Right ventricle myocardium superior (tissue), 1 donor: ENCODE data around the gene CX3CR1. TPM values are rescaled to one million over a fixed set of nuclear protein-coding genes. Genes with fewer than 3 reads are reported as not detected.

Source experiments
- ATAC-seq: fragments of 200-7000 bp; cut with Tn5 transposase; one replicate; pipeline ENCODE4 v1.9.1; 2020; ENCODE audit warnings: mild to moderate bottlenecking; ENCODE audit not compliant: poor library complexity
- DNase-seq: peaks from one replicate; pipeline ENCODE4 v3.0.0-alpha.2; 2020
- intact Hi-C: fragments of 100-400 bp; cut with DNase I; formaldehyde crosslinking; loops from one replicate; pipeline ENCODE4 v1.11.2; 2022
- total RNA-seq: library from RNA; stranded (reverse); fragmentation: NEBNext Ultra II Directional; extraction: Animal tissue kit (Norgen Biotek cat#: 25700); gene quantifications from one replicate; pipeline ENCODE4 v1.2.1, GENCODE V29; 2021
- donor health status: DM: no; HTN: yes; CAD: no; lungs with severe emphysema.

CX3CR1 gene
- total RNA-seq, 1 donor from 2014 or later: 1.5 TPM

GRCh38 chr3:39295184-39295775 is 15.4 kb upstream of the CX3CR1 start:
- ATAC-seq: no peak
- no peak for DNase-seq
- intact Hi-C loops: no loop called here

- intact Hi-C loops: no loop called here
- ATAC-seq: no peak
- no peak for DNase-seq
Measured at GRCh38 chr3:39294446-39295183, 14.8 kb upstream of the CX3CR1 start.

GRCh38 chr3:39292961-39293360 is 13.1 kb upstream of the CX3CR1 start:
- ATAC-seq (no peak), DNase-seq (no peak)
- intact Hi-C loops: loop anchor here (2.0 kb wide), 1 partner anchor 168 kb away; no protein-coding TSS in a partner anchor

- ATAC-seq: peak; percentile 67
- intact Hi-C loops: loop anchor here (2.0 kb wide), 1 partner anchor 167 kb away; no protein-coding TSS in a partner anchor
Measured at GRCh38 chr3:39291903-39292329, 12.1 kb upstream of the CX3CR1 start.

GRCh38 chr3:39290255-39290654 is 10.4 kb upstream of the CX3CR1 start:
- DNase-seq (no peak), ATAC-seq (no peak)
- intact Hi-C loops: no loop called here

More at GRCh38 chr3:39291903-39292329, 12.1 kb upstream of the CX3CR1 start:
- DNase-seq: peak; percentile 77

- DNase-seq: no peak
- no peak for ATAC-seq
- intact Hi-C loops: loop anchor here (5.0 kb wide), 1 partner anchor 97 kb away; the partner anchor contains the start of gene XIRP1
Measured at GRCh38 chr3:39289107-39289506, 9.3 kb upstream of the CX3CR1 start.

GRCh38 chr3:39288300-39288808 is 8.5 kb upstream of the CX3CR1 start:
- peak; percentile 79 for DNase-seq
- ATAC-seq: peak; percentile 95
- intact Hi-C loops: loop anchor here (5.0 kb wide), 1 partner anchor 96 kb away; the partner anchor contains the start of gene XIRP1

GRCh38 chr3:39287216-39288164 is 7.7 kb upstream of the CX3CR1 start:
- ATAC-seq (peak; percentile 47), DNase-seq (no peak)
- intact Hi-C loops: loop anchor here (5.0 kb wide), 1 partner anchor 95 kb away; the partner anchor contains the start of gene XIRP1

- ATAC-seq: no peak
- intact Hi-C loops: loop anchor here (5.0 kb wide), 1 partner anchor 94 kb away; the partner anchor contains the start of gene XIRP1
- DNase-seq: no peak
Measured at GRCh38 chr3:39286771-39287170, 6.9 kb upstream of the CX3CR1 start.

GRCh38 chr3:39285332-39285731 is 5.5 kb upstream of the CX3CR1 start:
- no peak for ATAC-seq
- DNase-seq: no peak
- intact Hi-C loops: loop anchor here (2.0 to 5.0 kb wide), 2 partner anchors 93 to 159 kb away; partner anchors contain the start of gene XIRP1

GRCh38 chr3:39284457-39284881 is 4.6 kb upstream of the CX3CR1 start:
- DNase-seq: no peak
- intact Hi-C loops: loop anchor here (2.0 to 5.0 kb wide), 2 partner anchors 77 to 158 kb away; no protein-coding TSS in a partner anchor
- no peak for ATAC-seq

GRCh38 chr3:39282057-39282456 is 2.2 kb upstream of the CX3CR1 start:
- ATAC-seq (no peak), DNase-seq (no peak)
- intact Hi-C loops: loop anchor here (5.0 kb wide), 1 partner anchor 75 kb away; no protein-coding TSS in a partner anchor

- DNase-seq: no peak
- intact Hi-C loops: loop anchor here (5.0 kb wide), 1 partner anchor 74 kb away; no protein-coding TSS in a partner anchor
- ATAC-seq: no peak
Measured at GRCh38 chr3:39281533-39281932, 1.7 kb upstream of the CX3CR1 start.

GRCh38 chr3:39280571-39280970 is 735 bp upstream of the CX3CR1 start:
- DNase-seq (no peak), ATAC-seq (peak; percentile 25)
- intact Hi-C loops: loop anchor here (5.0 kb wide), 1 partner anchor 73 kb away; no protein-coding TSS in a partner anchor

- intact Hi-C loops: no loop called here
Measured at GRCh38 chr3:39278616-39278935, 1.3 kb downstream of the CX3CR1 start.

GRCh38 chr3:39277893-39278615 is 1.8 kb downstream of the CX3CR1 start:
- intact Hi-C loops: no loop called here
- DNase-seq (no peak), ATAC-seq (no peak)

More at GRCh38 chr3:39278616-39278935, 1.3 kb downstream of the CX3CR1 start:
- DNase-seq (no peak), ATAC-seq (no peak)

GRCh38 chr3:39276746-39277145 is 3.1 kb downstream of the CX3CR1 start:
- ATAC-seq (no peak), DNase-seq (no peak)
- intact Hi-C loops: no loop called here
